Brain microvascular endothelial cell (primary cell): ENCODE measurements around the gene USH2A.

Experiments
- DNase-seq: peaks from one replicate; pipeline ENCODE4 v3.0.0-alpha.2; 2020
- H3K27ac ChIP-seq: fragments of 250-450 bp; sonication (Bioruptor Pico); 2 replicates; pipeline ENCODE4 v1.5.1; 2020; ENCODE audit warnings: mild to moderate bottlenecking, moderate library complexity
- H3K27me3 ChIP-seq: fragments of 250-450 bp; sonication (Bioruptor Pico); replicated peaks from 2 replicates; pipeline ENCODE4 v1.5.1; 2020; ENCODE audit warnings: mild to moderate bottlenecking
- H3K36me3 ChIP-seq: fragments of 250-450 bp; sonication (Bioruptor Pico); replicated peaks from 2 replicates; pipeline ENCODE4 v1.5.1; 2020; ENCODE audit warnings: mild to moderate bottlenecking
- H3K4me3 ChIP-seq: 2 replicates; pipeline ENCODE4 v1.5.1; 2011; ENCODE audit warnings: low read depth, mild to moderate bottlenecking, control low read depth, low read length, moderate library complexity
- CTCF ChIP-seq: IDR thresholded peaks from 2 replicates; pipeline ENCODE4 v1.5.1; 2011; ENCODE audit warnings: low read depth, mild to moderate bottlenecking, moderate library complexity, low read length, control low read depth, inconsistent platforms; ENCODE audit errors: missing control alignments
- in situ Hi-C: cut with HindIII; loops from 2 replicates; pipeline ENCODE4 v1.10.0; 2017; ENCODE audit warnings: low sequenced_read_pairs, low pct_ligation_motif_present

Gene USH2A

GRCh38 chr1:216222288-216222687 lies 201.0 kb downstream of the USH2A start:
- DNase-seq = no peak
- Histone ChIP-seq H3K27ac (no peak overlapping the region), H3K36me3 (no peaks in the 10 kb centered on the region), H3K4me3 (no peak overlapping the region), H3K27me3 (no peaks in the 10 kb centered on the region)
- in situ Hi-C loops = no loop called here
- TF ChIP-seq CTCF = no peak

GRCh38 chr1:216221260-216221700 lies 202.0 kb downstream of the USH2A start:
- no peaks in the 10 kb centered on the region for H3K27me3 ChIP-seq
- peak; percentile 82 for TF ChIP-seq CTCF
- peak overlapping the region; percentile 47 for H3K4me3 ChIP-seq
- DNase-seq = peak; percentile 70
- in situ Hi-C loops = no loop called here
- H3K36me3 ChIP-seq = no peaks in the 10 kb centered on the region
- no peak overlapping the region for H3K27ac ChIP-seq

GRCh38 chr1:216216305-216216704 lies 206.9 kb downstream of the USH2A start:
- Histone ChIP-seq H3K27me3 (no peaks in the 10 kb centered on the region), H3K4me3 (no peak overlapping the region), H3K27ac (no peak overlapping the region), H3K36me3 (no peaks in the 10 kb centered on the region)
- no peak for TF ChIP-seq CTCF
- in situ Hi-C loops = no loop called here
- DNase-seq = no peak

- no peaks in the 10 kb centered on the region for H3K36me3 ChIP-seq
- no peak for DNase-seq
- H3K27ac ChIP-seq = no peak overlapping the region
- in situ Hi-C loops = no loop called here
- no peaks in the 10 kb centered on the region for H3K27me3 ChIP-seq
- H3K4me3 ChIP-seq = no peak overlapping the region
- TF ChIP-seq CTCF = no peak
These were observed 208.1 kb downstream of the USH2A start for GRCh38 chr1:216215169-216215568.

GRCh38 chr1:216212826-216213225 lies 210.4 kb downstream of the USH2A start:
- H3K27me3 ChIP-seq = no peaks in the 10 kb centered on the region
- TF ChIP-seq CTCF = no peak
- no peak overlapping the region for H3K4me3 ChIP-seq
- DNase-seq = no peak
- no peaks in the 10 kb centered on the region for H3K36me3 ChIP-seq
- H3K27ac ChIP-seq = no peak overlapping the region
- in situ Hi-C loops = no loop called here

- H3K27ac ChIP-seq = no peak overlapping the region
- TF ChIP-seq CTCF = no peak
- in situ Hi-C loops = no loop called here
- H3K4me3 ChIP-seq = no peak overlapping the region
- no peaks in the 10 kb centered on the region for H3K27me3 ChIP-seq
- H3K36me3 ChIP-seq = no peaks in the 10 kb centered on the region
- no peak for DNase-seq
These were observed 213.2 kb downstream of the USH2A start for GRCh38 chr1:216210081-216210480.
